ENCODE measurements around the gene RTBDN.
"Not testable (repeated sequence)": the region's sequence is repeated elsewhere in the genome, so short reads cannot be mapped to it uniquely, and the experiment has no call there.

The RTBDN gene

DNA sequence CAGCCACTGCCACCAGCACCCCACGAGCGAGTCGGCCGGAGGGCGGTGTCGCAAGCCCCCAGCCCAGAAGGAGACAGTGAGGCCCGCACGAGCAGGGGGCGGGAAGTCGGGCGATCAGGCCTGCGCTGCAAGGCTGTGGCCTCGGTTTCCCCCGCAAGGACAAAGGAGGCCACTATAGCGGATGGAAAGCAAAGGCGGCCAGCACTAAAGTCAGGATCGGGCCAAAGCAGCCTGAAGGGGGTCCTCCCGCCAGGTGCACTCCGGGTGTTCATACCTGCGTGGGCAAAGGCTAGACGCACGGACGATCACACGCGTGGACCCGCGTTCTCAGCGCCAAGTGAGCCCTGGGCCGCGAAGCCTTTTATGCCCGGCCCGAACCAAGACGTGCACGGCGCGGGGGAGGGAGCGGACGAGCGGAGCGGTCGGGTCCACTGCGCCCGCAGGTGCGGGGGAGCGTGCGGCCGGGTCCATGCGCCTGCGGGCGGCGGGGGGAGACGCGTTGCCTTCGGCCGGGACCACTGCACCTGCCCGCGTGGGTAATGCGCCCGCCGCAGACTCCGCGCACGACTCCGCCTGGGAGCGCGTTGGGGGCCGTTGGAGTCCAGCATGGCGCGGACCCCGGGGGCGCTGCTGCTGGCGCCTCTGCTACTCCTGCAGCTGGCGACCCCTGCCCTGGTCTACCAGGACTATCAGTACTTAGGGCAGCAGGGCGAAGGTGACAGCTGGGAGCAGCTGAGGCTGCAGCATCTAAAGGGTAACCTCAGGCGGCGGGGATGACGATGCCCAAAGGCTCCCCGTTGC, 32.7 kb downstream of the RTBDN start, which contains the start of the genes PRDX2 and THSD8:
PRDX2 (minus strand) TSS at position 335 of the 801 bp plus-strand sequence. CDS start 539 bp downstream, outside the sequence.
THSD8 (plus strand) TSS at position 604 of the 801 bp plus-strand sequence; CDS start at position 607, 3 bp downstream.
- TF ChIP-seq, protein P1, sequence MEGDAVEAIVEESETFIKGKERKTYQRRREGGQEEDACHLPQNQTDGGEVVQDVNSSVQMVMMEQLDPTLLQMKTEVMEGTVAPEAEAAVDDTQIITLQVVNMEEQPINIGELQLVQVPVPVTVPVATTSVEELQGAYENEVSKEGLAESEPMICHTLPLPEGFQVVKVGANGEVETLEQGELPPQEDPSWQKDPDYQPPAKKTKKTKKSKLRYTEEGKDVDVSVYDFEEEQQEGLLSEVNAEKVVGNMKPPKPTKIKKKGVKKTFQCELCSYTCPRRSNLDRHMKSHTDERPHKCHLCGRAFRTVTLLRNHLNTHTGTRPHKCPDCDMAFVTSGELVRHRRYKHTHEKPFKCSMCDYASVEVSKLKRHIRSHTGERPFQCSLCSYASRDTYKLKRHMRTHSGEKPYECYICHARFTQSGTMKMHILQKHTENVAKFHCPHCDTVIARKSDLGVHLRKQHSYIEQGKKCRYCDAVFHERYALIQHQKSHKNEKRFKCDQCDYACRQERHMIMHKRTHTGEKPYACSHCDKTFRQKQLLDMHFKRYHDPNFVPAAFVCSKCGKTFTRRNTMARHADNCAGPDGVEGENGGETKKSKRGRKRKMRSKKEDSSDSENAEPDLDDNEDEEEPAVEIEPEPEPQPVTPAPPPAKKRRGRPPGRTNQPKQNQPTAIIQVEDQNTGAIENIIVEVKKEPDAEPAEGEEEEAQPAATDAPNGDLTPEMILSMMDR (IDR thresholded peaks at IDR 0.05; ENCODE audit: low read depth, low read length, missing control alignments) = peak; percentile 9
- peak within 1 kb of the TSS; percentile 88 for H3K4me3 ChIP-seq (ENCODE audit: low read depth, low read length)
- no peak for DNase-seq (ENCODE audit: low read depth)
- in situ Hi-C loops (cut with HindIII; ENCODE audit: low sequenced_read_pairs) = no loop called here

- DNase-seq (ENCODE audit: low read depth) = no peak
- peak overlapping the region; percentile 88 for H3K4me3 ChIP-seq (ENCODE audit: low read depth, low read length)
- in situ Hi-C loops (cut with HindIII; ENCODE audit: low sequenced_read_pairs) = no loop called here
- TF ChIP-seq, protein P1 (IDR thresholded peaks at IDR 0.05; ENCODE audit: low read depth, low read length, missing control alignments) = no peak
Measured at GRCh38 chr19:12800923-12801465, 33.4 kb downstream of the RTBDN start.

DNA sequence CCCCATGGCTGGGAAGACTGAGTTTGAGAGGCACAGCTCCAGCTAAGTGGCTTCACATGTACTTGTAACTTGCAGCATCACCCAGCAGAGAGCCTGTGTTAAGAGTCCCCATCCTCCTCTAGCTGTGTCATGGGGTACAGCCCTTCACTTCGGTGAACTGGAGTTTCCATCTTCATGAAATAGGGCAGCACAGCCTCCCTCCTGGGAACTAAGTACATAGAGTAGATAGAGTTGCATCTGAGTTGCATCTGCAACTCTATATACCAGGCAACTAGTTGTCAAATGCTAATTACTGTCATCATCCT, 34.0 kb downstream of the RTBDN start:
- no peak for DNase-seq (ENCODE audit: low read depth)
- TF ChIP-seq, protein P1 (IDR thresholded peaks at IDR 0.05; ENCODE audit: low read depth, low read length, missing control alignments) = no peak
- H3K4me3 ChIP-seq (ENCODE audit: low read depth, low read length) = peak overlapping the region; percentile 88
- in situ Hi-C loops (cut with HindIII; ENCODE audit: low sequenced_read_pairs) = no loop called here

DNA sequence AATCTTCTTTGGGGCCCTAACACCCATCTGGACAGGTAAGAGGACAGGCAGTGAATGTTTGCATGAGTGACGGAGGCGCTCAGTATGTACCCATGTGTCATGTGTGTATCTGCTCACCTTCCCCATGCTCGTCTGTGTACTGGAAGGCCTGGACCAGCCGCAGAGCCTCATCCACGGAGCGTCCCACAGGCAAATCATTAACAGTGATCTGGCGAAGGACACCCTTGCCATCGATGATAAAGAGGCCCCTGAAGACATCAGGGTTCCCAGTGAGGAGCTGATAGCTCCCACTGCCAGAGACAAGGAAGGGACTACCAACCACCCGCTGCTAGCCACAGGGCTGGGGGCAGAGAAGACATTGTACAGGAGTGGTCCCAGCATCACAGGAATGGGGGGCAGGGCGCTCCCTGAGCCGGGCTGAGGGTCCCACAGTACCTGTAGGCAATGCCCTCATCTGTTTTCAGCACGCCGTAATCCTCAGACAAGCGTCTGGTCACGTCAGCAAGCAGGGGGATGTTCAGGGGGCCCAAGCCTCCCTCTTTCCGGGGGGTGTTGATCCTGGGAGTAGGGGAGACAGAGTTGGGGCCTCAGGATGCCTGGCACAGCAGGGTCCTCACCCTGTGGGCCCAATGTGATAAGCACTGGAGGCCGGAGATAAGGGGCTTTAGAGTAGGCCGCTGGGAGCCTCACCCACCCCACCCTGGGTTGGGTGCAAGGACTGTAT, 34.5 kb downstream of the RTBDN start:
- in situ Hi-C loops (cut with HindIII; ENCODE audit: low sequenced_read_pairs) = no loop called here
- TF ChIP-seq, protein P1 (IDR thresholded peaks at IDR 0.05; ENCODE audit: low read depth, low read length, missing control alignments) = no peak
- no peak for DNase-seq (ENCODE audit: low read depth)
- H3K4me3 ChIP-seq (ENCODE audit: low read depth, low read length) = no peak overlapping the region

DNA sequence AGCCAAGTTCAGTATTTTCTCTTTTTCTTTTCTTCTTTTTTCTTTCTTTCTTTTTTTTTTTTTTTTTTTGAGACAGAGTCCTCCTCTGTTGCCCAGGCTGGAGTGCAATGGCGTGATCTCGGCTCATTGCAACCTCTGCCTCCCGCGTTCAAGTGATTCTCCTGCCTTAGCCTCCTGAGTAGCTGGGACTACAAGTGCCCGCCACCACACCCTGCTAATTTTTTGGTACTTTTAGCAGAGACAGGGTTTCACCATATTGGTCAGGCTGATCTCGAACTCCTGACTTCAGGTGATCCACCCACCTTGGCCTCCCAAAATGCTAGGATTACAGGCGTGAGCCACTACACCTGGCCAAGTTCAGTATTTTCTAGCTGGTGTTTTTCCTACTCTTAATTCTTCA, 36.8 kb downstream of the RTBDN start:
- DNase-seq (ENCODE audit: low read depth); in situ Hi-C loops (cut with HindIII; ENCODE audit: low sequenced_read_pairs); H3K4me3 ChIP-seq (ENCODE audit: low read depth, low read length): not testable (repeated sequence)

DNA sequence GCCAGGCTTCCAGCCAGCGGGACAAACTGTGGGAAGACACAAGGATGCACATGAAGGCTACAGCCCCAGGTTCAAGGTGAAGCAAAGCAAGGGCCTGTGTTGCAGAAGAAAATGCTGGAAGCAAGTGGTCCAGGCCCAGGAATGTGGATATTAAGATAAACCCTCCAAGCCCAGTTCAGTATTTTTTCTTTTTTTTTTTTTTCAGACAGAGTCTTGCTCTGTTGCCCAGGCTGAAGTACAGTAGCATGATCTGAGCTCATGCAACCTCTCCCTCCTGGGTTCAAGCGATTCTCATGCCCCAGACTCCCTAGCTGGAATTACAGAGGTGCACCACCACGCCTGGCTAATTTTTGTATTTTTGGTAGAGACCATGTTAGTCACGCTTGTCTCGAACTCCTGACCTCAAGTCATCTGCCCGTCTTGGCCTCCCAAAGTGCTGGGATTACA, 37.2 kb downstream of the RTBDN start:
- H3K4me3 ChIP-seq (ENCODE audit: low read depth, low read length) = no peak overlapping the region
- no peak for DNase-seq (ENCODE audit: low read depth)
- in situ Hi-C loops (cut with HindIII; ENCODE audit: low sequenced_read_pairs) = no loop called here
- TF ChIP-seq, protein P1 (IDR thresholded peaks at IDR 0.05; ENCODE audit: low read depth, low read length, missing control alignments) = no peak

Data from astrocyte of the cerebellum (primary cell).